NK-92 (cell line): ENCODE results near the gene FAM174C.
"Not testable (repeated sequence)": the region's sequence is repeated elsewhere in the genome, so short reads cannot be mapped to it uniquely, and the experiment has no call there.

Experiments
- DNase-seq: peaks from one replicate; lab custom pipeline; 2025; ENCODE audit not compliant: unreplicated experiment; lab: John Stamatoyannopoulos, UW

FAM174C gene

DNA sequence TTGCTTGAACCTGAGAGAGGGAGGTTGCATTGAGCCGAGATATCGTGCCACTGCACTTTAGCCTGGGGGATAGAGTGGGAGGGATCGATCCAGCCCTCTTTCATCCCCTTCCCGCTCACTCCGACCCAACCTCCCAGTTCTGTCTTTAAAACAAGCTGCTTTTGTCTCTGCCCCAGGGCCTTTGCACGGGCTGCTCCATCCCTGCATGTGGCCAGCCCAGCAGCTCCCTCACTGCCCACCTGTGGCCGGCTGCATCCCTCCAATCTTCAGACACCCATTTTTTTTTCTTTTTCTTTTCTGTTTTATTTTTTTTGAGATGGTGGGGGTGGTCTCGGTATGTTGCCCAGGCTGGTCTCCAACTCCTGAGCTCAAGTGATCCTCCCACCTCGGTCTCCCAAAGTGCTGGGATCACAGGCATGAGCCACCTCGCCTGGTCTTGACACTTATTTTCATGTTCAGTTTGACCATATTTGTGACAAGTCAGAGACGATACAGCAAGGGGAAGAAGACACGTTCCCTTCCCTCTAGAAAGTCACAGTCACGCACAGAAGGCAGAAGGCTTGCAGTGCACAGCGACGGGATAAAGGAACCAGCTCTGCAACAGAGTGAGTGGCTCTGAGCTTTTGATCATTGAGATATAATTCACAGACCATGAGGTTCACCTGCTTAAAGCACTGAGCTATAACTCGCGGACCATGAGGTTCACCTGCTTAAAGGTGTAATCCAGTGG is 42.1 kb downstream of the FAM174C start:
- DNase-seq: no peak

DNA sequence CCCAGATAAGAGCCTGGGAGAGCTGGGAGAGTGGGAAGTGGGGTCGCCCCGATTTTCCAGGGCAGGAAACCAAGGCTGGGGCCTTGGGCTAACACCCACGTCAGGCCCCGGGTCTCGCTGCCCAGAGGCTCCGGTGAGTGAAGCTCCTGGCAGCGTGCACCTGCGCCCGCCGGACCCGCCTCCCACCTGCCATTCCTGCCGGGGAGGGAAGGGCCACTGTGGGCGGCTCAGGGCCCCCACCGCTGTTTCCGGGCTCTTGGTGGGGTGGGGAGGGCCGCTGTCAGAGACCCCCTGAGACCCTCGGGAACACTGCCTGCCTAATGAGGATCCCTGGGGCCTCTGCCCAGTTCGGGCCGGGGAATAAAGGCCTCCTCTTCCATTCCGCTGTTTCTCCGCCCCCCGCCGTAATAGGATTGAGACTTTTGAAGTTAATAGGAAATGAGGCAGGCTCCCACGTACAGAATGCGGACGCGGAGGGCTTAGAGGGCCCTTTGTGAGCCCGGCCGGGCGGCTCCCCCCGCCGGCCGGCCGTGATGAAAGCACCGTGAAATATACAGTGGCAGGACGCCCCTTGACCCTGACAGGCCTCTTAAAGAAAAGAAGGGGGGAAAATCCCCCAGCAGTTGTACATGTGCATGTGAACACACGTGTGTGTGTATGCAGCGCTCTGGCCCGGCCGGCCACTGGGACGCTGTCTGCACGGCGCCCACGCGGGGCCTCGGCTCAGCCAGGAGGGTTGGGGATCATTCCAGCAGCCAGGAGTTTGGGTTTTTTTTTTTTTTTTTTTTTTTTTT is 43.5 kb downstream of the FAM174C start:
- DNase-seq: no peak

DNA sequence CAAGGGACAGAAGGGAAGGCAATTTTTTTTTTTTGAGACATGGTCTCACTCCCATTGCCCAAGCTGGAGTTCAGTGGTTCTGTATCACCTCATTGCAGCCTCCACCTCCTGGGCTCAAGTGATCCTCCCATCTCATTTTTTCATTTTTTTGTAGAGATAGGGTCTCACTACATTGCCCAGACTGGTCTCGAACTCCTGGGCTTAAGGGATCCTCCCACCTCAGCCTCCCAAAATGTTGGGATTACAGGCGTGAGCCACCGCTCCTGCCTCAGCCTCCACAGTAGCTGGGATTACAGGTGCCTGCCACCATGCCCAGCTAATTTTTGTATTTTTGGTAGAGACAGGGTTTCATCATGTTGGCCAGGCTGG is 44.9 kb downstream of the FAM174C start:
- DNase-seq: not testable (repeated sequence)

DNA sequence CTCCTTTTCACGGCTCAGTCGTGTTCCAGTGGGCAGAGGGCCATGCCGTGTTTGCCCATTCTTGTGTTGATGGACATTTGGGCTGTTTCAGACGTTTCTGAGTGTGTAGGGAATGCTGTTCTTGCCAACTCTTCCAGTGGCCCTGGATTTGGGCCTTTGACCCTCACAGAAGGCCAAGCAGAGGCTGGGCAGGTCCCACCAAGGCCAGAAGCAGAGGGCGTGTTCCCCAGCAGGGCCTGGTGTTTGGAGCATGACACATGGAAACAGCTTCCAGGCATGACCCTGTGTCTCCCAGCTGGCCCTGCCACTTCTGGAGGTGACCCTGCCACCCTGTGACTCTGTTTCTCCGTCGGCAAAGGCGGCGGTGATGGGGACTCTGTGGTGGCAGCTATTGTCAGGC is 46.2 kb downstream of the FAM174C start:
- no peak for DNase-seq

DNA sequence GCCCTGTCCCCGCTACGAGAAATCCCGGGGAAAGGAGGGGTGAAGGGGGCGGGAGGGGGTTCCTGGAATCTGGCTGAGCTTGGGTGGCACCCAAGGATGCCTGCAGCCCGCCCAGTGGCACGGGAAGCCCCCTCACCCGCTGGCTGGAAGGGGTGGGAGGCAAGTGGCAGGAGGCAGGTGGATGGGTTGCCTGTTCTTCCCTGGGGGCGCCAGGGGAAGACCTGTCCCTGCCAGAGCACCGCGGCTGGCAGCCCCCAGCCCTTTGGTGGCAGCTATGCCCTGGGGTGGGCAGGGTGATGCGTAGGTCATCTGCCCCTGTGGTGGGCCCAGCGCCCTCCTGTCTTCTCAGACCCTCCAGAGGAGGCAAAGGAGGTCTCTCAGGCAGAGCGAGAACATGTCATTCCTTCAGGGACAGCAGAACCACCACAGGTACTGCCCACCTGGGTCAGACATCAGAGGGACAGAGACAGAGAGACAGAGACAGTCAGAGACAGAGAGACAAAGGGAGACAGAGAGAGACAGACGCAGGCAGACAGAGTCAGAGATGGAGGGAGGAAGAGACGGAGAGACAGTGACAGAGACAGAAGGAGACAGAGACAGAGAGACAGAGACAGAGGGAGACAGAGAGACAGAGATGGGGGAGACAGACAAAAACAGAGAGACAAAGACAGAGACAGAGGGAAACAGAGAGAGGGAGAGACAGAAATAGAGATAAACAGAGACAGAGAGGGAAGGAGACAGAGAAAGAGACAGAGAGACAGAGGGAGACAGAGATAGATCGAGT is 47.1 kb downstream of the FAM174C start:
- no peak for DNase-seq

DNA sequence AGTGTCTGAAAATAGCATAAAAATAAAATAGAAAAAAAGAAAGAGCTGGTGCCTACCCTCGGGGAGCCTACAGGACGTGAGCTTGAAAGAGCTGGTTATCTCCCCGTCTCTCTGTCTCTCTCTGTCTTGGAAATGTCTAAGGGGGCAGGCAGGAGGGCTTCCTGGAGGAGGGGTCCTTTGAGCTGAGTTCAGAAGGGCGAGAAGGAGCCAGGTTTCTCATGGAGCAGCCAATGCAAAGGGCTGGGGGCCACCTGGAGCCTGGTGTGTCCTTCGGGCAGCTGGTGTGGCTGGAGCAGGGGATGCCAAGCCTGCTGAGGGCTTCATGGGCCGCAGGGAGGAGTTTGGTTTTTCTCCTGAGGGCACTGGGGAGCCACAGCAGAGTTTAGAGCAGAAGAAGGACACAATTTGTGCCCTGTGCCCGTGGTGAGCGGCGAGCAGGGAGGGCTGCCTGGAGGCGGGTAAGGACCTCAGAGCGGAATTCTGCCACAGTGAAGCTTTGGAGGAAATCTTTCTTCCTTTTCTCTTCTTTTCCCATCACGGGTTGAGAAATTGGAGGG is 49.0 kb downstream of the FAM174C start:
- no peak for DNase-seq

DNA sequence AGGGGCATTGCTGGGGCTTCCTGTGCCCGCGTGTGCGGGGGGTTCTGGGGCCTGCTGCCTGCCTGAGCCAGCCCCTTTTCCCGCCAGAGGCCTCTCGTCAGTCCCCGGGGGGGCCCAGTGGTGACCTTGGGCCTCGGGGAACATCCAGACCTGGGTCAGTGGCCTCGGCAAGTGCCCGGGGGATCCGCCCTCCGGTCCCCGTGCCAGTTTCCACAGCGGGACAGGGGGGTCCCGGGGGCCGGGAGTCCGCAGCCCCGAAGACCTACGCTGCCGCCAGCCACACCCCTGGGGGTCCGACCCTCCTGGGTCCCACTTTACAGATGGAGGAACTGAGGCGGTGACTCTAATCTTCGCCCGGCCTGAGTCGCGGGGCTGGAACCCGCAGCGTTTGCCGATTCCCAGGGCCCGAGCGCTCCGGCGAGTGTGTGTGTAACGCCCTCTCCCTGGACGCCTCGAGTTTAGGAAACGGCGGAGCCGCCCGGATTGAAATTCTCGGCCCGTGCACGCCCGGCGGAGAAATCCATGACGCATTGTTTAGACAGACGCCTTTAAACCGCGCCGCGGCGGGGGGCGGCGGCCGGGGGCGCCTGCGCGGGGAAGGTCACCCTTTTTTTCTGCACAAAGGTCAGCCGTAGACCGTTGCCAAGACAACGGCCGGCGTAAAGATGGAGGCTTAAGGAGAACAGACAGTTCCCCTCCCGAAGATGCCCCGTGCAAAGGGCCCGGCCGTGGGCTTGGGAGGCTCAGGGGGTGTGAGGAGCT is 49.7 kb downstream of the FAM174C start:
- no peak for DNase-seq

DNA sequence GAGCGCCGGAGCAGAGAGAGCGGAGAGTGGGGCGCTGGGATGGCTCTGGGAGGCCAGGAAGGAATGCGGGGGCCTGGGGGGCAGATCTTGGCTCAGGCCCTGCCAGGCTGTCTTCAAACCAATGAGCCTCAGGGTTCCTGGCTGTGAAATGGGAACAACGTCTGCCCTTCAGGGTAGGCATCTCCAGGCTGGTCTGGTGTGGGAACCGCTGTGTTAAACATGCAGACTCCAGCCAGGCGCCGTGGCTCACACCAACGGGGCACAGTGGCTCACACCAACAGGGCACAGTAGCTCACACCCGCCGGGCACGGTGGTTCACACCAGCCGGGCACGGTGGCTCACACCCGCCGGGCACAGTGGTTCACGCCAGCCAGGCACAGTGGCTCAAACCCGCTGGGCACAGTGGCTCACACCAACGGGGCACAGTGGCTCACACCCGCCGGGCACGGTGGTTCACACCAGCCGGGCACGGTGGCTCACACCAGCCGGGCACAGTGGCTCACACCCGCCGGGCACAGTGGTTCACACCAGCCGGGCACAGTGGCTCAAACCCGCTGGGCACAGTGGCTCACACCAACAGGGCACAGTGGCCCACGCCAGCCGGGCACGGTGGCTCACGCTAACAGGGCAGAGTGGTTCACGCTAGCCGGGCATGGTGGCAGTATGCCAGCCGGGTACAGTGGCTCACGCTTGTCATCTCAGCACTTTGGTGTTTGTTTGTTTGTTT is 50.4 kb downstream of the FAM174C start:
- no peak for DNase-seq

DNA sequence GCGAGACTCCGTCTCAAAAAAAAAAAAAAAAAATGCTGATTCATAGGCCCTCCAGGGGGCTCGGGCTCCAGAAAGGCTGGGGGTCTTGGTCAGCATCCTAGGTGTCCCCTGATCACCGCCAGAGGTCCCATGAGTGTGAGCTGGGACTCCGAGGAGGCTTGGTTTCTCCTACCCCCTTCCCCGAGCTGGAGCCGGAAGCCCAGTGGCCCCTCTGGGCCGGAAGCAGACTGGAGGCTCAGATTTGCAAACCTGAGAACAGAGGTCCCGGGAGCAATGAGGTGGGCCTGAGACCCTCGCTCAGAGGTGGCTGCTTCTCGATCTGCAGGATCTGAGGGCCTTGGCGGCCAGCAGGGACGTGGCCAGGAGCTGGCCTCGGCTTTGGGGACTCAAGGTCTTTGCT is 51.8 kb downstream of the FAM174C start:
- DNase-seq: no peak
